Stimulated activated CD4-positive, alpha-beta T cell treated with anti-CD3 and anti-CD28 coated beads, Interleukin-2, amount 100 ng/mL, for 48 hours (primary cell): ENCODE results near the gene KRT13.

Source experiments
- DNase-seq, 2 donors: peaks; one replicate each; pipeline ENCODE4 v3.0.0-alpha.2; 2020

Gene KRT13

DNA sequence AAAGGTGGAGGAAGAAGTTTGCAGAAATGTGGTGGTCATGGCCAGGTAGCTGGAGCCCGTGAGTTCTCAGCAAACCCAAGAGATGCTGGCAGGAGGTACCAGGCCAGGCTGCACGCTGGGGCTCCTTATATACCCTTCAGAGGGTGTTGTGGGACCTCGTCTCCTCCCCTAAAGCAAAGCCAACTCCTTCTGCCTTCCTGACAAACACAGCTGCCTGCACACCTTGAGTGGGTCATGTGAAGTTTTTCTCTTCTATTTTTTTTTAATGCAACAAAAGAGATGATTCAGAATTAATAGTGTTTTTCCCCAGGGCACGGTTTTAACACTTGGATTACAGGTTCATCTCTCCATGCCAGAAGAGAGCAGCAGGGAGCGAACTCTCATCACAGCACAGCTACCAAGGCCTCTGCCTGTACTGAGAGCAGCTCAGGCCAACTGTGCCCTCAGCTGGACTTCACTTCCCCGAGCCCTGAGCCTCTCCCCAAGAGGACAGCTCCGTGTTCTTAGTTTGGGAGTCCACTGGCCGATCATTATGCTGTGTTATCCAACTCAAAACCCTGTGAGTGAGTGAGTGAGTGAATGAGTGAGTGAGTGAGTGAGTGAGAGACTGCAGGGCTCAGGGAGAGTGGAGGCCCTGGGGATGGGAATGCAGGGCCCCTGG lies 13.5 kb upstream of the KRT13 start, which contains the start of gene KRT15:
Gene KRT15, minus strand, starts transcription at position 102 of the 661 bp plus-strand sequence. Its CDS starts 63 bp downstream, at position 39.
- no peak for DNase-seq

DNA sequence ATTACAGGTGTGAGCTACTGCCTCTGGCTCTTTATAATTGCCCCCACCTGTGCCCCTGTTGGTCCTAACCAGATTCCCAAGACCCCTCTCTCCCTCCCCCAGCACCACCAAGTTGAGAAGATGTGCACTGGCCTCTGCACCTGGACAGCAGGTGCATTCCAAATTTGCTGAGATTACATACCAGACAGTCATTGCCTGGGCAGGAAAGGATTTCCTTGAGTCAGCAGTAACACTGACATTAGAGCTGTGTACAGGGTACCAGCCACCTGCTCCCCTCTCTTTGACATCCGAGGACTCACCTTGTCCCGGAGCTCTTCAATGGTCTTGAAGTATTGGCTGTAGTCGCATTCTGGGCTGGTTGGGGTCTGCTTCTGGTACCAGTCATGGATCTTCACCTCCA lies 12.6 kb upstream of the KRT13 start:
- DNase-seq, result no peak

DNA sequence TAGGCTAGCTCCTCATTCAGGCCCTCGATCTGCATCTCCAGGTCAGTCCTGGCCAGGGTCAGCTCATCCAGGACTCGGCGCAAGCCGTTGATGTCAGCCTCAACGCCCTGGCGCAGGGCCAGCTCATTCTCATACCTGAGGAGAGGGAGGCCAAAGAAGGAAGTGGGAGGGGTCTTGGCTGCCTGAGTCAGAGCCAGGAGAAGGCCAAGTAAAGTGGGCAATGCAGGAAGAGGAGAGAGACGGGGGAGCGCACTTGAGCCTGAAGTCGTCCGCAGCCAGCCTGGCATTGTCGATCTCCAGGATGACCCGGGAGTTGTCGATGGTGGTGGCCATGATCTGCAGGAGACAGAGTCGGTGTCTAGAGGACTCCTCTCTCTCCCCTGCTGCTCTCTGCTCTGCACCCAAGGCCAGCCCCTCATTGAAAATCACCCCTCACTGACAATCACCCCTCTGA lies 11.4 kb upstream of the KRT13 start:
- no peak for DNase-seq

DNA sequence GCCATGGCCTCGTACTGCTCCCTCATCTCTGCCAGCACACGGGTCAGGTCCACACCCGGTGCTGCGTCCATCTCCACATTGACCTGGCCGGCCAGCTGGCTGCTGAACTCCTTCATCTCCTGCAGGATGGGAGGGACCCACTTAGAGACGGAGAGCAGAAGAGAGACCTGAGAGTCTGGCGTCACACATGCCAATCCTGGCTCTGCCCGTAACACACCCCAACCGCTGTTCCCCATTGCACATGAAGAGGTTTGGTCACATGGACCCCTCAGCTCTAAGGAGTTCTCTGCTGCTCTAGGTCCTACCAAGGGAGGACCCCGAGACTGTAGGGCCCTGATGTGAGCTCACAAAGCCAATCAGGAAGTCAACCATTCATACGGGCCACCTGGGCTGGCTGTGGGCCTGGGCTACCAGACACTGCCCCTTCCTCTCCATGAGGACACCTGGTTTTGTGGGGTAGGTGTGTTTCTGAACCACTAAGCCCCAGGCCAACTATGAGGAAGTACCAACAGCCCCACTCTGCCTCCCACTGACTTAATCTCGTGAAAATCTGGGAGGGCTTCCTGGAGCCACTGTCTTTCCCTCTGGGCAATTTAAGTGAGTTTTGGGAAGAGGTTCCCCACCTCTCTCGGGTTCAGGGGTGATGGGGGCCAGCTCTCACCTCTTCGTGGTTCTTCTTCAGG lies 10.9 kb upstream of the KRT13 start:
- no peak for DNase-seq

DNA sequence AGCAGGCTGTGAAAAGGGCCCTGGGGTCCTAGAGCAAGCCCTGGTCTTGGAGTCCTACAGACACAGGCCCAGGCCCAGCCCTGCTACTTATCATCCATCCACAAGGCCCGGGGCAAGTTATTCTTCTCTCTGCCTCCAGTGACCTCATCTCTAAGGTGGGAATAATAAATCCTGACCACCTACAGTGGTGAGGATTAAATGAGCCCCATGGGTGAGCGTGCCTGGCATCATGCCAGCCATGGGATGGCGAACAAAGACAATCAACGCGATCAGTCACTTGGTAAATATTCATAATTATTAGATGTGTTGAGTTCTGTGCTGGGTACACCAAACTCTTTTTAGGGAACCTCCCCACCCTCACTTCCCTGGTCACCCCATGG lies 7.7 kb upstream of the KRT13 start:
- DNase-seq, result no peak

DNA sequence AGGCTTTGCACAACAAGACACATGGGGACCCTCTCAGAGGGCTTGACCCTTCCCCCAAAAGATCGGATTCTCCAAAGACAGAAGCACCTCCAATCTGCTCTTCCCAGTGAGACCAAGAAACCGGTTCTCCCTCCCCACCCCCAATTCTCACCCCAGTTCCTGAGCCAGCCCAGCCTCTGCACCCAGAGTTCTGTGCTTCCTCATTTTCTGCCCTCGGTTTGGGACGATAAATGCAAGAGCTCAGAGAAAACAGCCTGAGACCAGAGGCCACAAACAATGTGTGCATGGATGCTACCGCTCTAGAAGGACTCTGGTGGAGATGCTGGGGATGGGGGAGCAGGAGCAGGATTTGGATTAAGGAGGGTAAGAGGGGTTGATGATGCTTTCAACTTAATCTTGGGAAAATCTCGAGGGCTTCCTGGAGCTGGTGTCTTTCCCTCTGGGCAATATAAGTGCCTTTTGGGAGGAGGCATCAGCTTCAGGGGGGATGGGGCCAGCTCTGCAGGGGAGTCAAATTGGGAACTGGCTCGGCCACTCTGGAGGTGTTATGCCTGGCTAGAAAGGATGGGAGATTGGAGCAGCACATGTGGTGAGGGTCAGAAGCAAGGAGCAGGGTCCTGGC lies 7.2 kb upstream of the KRT13 start:
- no peak for DNase-seq

DNA sequence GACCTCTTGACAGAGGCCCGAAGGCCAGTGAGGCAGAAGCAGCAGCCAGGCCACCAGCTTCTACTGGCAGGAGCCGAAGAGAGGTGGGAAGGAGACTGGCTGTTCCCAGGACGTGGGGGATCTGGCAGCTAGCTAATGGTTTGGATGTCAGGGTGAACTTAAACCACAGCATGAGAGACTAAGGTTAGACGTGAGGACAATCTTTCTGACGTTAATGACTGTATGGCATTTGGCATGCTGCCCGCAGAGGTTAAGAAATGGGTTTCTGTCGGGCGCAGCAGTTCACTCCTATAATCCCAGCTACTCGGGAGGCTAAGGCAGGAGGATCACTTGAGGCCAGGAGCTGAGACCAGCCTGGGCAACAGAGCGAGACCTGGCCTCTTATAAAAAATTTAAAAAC lies 6.3 kb upstream of the KRT13 start:
- no peak for DNase-seq

DNA sequence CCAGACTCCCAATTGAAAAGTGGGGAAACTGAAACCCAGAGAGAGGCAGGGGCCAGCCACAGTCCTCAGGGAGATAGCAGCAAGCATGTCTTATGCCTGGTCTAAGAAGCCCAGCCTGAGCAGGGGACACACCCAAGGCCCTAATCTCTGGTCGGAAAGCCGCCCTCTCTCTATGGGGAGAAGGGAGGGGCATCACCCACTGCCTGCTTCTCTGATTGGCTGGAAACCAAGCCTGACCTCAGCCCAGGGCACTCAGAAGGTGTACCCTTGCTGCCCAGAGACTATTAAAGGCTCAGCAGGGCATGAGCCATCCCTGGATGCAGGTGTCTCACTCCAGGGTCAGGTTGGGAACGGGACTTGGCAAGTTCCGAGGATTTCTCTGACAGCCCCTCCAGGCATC lies 5.7 kb upstream of the KRT13 start:
- DNase-seq, result no peak

DNA sequence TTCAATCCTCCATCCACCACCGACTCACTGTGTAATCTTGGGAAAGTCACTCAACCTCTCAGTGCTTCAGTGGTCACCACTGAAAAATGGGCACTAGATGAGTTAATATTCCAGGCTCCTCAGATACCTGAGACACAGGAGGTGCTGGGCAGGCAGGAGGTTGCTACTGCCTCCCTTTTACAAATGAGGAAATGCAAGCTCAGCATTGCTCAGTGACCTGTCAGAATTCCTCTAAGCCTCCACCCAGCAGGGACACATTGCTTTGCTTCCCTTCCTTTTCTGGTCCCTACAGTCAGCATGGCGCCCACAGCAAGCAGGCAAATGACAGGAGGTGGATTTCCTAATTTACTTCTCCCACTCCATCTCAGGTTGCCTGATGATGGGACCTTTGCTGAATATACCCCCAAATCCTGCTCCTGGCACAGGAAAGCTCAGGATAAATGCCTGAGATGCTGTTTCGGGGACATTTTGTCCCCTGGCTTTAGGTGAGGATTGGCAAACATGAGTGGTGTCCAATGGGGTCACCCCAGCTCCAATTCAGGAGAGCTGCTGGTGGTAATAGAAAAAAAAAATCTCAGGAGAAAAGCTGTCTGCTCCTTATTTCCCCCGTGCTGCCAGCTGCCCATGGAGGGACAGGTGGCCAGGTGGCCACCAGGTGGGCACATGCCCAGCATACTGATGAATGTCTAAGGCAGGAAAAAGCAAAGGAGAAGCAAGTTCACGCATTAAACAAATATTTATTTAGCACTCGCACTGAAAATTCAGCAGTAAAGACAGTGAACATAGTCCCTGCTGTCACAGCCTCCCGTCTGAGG lies 5.0 kb upstream of the KRT13 start:
- no peak for DNase-seq

DNA sequence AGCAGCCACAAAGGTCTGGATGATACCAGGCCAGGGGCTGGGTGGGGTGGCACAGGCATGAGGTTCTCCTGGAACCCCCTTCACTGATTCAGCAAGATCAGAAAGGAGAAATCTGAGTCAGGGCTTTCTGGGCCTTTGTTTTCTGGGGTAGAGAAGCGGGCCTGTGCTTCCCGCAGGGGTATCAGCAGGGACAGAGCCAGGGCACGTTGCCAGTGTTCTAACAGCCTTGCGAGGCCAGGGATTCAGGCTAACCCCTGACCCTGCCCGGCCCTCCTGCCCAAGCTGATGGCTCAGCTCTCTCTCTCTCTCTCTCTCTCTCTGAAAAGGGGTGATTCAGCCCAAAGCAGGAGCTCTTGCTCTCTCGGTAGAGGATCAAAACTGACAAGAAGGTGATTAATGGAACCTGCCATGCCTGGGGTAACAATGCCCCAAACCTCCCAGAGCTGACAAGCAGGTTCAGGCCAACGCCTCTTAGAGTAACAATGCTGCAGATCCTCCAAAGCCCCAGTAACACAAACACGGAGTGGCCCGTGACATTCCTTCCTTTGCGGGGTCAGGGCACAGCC lies 2.0 kb upstream of the KRT13 start:
- no peak for DNase-seq

DNA sequence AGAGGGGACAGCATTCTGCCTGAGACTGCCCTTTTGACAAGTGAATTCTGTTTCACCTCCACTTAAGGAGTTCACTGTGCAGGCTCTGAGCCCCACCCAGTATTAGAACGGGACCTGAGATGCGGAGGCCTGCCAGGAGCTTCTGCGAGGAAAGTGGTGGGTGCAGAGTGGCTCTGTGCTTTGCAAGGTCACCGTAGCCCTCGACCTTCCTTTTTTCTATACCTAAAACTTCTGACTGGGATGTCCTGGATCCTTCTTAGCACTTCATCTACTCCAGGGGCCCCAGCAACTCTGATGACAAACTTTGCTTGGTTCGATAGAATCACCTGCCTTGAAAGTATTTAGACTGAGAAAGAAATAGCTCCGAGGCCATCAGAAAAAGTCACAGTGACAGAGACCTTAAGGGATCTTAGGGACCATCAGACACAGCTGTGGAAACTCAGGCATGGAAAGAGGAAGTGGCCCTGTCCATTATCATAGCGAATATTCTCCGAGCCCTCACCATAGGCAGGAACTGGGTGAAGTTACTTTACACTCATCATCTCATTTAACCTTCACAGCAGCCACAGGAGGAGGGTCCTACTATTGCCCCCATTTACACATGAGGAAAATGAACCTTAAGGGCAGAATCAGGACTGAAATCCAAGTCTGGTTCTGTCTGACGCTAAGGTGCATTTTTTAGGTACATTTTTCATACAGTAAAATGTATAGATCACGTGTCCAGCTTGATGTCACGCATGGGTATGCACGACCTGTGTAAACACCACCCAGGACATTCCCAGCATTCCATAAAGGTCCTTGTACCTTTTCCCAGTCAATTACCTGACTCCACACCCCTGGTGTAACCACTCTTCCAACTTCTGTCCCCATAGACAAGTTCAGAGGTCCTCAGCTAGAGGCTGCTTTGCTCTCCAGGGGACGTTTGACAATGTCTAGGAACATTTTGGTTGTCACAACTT lies 676 bp upstream of the KRT13 start:
- no peak for DNase-seq

DNA sequence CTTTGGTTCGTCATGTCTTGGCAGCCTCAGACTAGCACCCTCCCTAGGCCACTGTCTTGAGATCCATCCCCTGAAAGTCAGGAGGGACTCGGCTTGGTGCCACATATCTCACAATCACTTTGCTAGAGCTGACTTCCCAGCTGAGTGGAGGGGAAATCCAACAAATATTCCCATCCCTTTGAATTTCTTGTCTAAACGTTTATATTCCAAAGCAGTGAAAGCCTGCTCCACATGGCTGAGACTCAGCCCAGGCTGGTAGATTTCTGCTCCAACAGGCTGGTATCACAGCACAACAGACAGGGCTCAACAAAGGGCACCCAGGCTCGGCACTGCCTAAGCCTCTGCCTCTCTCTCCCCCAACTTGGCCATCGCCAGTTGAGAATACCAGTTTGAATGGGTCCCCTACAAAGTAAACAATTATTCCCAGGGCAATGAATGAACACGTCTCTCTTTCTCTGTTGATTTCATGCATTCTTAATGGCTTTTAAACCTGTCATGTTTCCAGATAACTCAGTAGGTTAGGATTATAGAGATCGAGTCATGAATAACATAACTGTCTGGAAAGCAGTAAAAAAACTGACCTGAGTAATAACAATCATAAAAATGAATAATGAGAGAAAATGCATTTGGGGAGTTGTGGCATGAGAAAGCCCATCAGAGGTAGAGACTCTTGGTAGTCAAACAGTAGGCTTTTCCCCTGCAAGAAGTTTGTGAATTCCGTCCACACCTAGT lies 1.0 kb downstream of the KRT13 start:
- no peak for DNase-seq

DNA sequence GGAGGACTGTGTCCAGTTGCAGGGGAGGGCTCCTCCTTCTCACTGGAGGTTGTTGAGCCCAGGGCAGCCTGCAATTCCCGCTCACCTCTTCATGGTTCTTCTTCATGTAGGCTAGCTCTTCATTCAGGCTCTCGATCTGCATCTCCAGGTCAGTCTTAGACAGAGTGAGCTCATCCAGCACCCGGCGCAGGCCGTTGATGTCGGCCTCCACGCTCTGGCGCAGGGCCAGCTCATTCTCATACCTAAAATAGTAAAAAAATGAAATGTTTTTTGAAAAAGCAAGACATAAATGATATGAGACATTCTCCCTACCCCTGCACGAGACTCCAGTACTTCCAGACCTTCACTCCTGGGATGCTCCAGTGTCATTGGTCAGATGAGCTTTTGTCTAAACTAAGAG lies 2.2 kb downstream of the KRT13 start:
- no peak for DNase-seq

DNA sequence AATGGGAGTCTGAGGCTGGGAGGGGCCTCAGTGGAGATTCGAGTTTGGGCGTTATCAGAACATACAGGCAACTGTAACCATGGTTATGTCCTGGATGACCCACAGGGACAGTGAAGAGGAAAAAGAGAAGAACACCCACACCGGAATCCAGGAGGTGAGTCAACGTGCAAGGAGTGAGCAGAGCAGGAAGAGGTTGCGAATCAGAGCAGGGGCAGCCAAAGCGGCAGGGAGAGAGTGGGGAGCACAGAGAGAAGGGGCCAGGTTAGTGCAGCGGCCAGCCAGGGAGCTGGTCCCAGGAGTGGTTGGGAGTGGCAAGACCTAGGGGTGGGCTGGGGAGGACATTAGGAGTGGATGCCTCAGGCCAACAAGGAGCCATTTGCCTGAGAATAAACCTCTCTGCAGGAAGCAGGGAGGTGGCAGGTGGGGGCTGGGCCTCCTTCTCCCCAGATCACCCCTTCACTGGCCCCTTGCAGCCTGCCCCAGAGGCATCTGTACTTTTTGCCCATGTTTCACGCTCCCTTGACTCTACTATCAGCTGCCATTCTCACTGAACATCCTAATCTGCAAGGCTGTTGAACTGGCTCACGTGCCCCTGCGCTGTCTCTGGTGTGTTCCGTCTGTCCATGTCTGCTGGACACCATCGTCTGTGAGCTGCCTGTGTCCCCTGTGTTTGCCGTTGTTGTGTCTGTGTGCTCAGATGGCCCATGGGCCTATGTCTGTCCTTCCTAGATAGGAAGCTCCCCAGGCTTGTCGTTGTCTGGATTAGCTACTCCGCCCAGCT lies 5.1 kb downstream of the KRT13 start:
- no peak for DNase-seq

DNA sequence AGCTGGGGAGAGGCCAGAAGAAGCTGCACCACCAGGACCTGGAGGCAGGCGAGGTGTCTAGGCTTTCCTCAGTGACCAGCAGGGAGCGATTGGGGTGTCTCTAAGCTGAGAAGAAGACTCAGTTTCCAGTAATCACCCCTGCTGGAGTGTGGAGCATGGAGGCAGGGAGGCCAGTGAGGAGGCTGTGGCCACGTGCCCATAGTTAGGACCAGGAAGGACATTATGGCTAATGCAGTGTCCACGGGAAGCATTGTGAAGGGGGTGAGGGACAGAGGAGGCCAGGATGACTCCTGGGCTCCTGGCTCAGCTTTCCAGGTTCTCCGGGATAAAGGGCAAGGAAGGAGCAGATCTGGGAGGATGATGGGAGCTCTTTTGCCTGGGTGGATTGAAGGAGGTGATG lies 5.7 kb downstream of the KRT13 start:
- no peak for DNase-seq

DNA sequence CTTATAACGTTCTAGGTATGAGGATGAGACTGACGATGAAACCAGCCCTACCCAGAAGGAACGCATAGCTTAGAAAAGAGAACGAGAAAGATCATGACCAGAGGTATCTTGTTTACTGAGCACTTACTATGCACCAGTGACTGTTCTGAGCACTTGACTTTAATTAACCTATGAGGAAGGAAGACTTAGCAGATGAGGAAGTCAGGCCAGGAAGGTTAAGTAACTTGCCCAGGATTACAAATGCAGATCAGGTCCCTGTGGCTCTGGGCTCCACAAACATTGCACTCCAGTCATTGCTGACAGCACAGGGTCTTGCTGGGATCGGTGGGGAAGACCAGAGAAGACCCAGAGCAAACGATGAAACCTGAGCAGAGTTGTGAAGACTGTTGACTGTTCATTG lies 7.1 kb downstream of the KRT13 start:
- no peak for DNase-seq

DNA sequence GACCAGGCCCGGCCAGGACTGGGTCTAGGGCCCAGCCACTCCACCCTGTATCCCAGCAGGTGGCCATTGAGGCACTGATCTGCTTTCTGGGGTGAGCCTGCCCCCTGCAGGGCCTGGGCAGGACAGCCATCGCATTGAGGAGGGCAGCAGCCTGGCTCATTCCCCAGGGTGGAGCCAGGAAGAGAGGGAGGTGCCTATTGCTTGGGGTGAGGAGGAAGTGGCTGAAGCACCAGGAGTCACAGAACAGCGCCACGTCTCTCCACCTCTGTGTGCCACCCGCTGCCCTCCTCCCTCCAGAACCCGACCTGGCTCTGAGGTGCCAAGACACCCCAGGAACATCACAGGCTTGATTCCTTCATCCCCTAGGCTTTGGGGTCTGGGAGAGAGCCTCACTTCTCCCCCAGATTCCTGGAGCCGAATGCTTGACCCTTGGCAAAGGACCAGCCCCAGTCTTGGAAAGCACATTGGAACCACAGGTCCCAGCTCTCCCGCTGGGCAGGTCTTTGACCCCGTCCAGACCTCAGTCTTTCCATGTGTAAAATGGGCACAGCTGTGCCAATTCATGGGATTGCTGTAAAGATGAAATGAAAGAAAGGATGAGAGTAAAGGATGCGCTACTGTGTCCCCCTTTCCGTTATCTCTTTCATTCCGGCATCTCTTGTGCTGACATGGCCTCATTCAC lies 8.5 kb downstream of the KRT13 start:
- DNase-seq, result peak; percentile 60 to 69

DNA sequence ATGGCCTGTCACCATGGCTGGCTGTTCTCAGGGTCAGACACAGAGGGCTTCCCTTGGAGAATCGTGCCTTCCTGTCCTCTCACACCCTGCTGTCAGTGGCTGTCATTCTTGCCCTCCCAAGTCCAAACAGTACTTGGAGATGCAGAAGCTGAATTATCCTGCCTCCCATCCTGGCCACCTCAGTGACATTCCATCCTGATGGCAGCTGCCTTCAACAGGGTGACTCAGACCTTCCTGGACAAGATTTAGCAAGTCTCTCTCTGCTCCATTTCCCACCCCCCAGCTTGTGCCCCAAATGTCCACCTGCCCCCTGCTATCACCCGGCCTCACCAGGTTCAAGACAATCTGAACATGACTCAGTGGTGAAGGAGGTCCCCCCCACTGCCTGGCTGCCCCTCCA lies 10.9 kb downstream of the KRT13 start:
- DNase-seq, result no peak

DNA sequence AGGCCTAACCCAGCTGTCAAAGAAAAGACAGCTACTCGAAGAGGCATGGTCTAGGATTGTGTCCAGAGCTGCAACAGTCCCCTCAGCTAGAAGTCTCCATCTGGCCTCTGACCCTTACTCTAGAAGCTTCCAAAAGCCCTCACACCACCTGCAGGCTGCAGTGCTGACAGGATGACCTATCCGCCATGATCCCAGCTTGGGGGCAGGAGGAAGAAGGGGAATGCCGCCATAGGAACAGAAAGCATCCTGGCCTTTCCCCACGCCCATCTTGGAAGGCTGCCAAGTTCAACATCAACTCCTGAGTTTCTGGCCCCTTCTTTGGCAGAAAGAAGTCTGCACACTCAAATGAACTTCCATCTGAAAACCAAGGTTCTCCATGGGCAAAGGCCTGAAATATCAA lies 12.6 kb downstream of the KRT13 start:
- no peak for DNase-seq

DNA sequence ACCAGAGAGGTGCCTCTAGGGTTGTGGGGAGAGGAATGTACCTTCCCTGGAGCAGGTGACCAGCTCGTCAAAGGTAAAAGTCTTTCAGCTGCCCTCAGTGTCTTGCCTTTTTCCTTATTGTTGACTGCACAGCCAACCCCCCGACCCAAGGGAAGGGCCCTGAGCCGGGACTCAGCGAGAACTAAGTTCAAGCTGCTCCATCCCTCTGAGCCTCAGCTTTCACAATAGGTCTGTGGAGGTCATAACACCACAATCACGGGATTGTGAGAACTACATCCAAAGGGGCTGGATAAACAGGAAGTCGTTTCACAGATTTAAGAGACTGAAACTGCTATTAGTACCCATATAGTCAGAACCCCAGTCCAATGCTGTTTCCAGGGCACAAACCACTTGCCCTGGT lies 13.1 kb downstream of the KRT13 start:
- no peak for DNase-seq
